Progenitor cell of endocrine pancreas (in vitro differentiated cells): ENCODE measurements around the gene CNTLN. TPM values are rescaled to one million over a fixed set of nuclear protein-coding genes. Genes with fewer than 3 reads are reported as not detected.
"Not testable (repeated sequence)": the region's sequence is repeated elsewhere in the genome, so short reads cannot be mapped to it uniquely, and the experiment has no call there.

Source experiments
- DNase-seq: peaks from one replicate; pipeline ENCODE4 v3.0.0; 2021; ENCODE audit warnings: low spot score; ENCODE audit not compliant: unreplicated experiment
- H3K27ac Mint-ChIP-seq: 2 replicates; pipeline ENCODE4 v1.8.0; 2021; ENCODE audit warnings: mild to moderate bottlenecking, moderate library complexity, mixed read lengths
- H3K27me3 Mint-ChIP-seq: 2 replicates; pipeline ENCODE4 v1.8.0; 2021; ENCODE audit warnings: mixed read lengths
- H3K36me3 Mint-ChIP-seq: 2 replicates; pipeline ENCODE4 v1.8.0; 2022; ENCODE audit warnings: mixed read lengths; ENCODE audit not compliant: insufficient read depth
- H3K4me1 Mint-ChIP-seq: 2 replicates; pipeline ENCODE4 v1.8.0; 2021; ENCODE audit warnings: low read depth, mixed read lengths
- H3K4me3 Mint-ChIP-seq: 2 replicates; pipeline ENCODE4 v1.8.0; 2021; ENCODE audit warnings: low read depth, mild to moderate bottlenecking, moderate library complexity, mixed read lengths
- H3K9me3 Mint-ChIP-seq: 2 replicates; pipeline ENCODE4 v1.8.0; 2021; ENCODE audit warnings: low read depth, mixed read lengths
- total RNA-seq: library from RNA; stranded (reverse); gene quantifications from 2 replicates; pipeline ENCODE4 v1.2.1, GENCODE V29; 2021
- TF ChIP-seq, protein P1 (sequence below): fragments of 200-600 bp; sonication (generic); IDR thresholded peaks from one replicate; pipeline ENCODE4 v1.5.0; 2021; ENCODE audit warnings: antibody characterized with exemption, mild to moderate bottlenecking; ENCODE audit not compliant: unreplicated experiment

The CNTLN gene
- total RNA-seq, 1 donor from 2014 or later: 7.8 TPM

- no peak for DNase-seq
- Mint-ChIP-seq H3K4me1 (peaks cover 14% of the 10 kb centered on the region), H3K9me3 (no peaks in the 10 kb centered on the region), H3K36me3 (no peaks in the 10 kb centered on the region), H3K4me3 (peak overlapping the region; percentile 22), H3K27ac (peak overlapping the region; percentile 83), H3K27me3 (peaks cover 6% of the 10 kb centered on the region)
- TF ChIP-seq, protein P1, sequence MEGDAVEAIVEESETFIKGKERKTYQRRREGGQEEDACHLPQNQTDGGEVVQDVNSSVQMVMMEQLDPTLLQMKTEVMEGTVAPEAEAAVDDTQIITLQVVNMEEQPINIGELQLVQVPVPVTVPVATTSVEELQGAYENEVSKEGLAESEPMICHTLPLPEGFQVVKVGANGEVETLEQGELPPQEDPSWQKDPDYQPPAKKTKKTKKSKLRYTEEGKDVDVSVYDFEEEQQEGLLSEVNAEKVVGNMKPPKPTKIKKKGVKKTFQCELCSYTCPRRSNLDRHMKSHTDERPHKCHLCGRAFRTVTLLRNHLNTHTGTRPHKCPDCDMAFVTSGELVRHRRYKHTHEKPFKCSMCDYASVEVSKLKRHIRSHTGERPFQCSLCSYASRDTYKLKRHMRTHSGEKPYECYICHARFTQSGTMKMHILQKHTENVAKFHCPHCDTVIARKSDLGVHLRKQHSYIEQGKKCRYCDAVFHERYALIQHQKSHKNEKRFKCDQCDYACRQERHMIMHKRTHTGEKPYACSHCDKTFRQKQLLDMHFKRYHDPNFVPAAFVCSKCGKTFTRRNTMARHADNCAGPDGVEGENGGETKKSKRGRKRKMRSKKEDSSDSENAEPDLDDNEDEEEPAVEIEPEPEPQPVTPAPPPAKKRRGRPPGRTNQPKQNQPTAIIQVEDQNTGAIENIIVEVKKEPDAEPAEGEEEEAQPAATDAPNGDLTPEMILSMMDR: peak; percentile 33
These were observed 385.6 kb downstream of the CNTLN start for GRCh38 chr9:17520268-17521064.

DNA sequence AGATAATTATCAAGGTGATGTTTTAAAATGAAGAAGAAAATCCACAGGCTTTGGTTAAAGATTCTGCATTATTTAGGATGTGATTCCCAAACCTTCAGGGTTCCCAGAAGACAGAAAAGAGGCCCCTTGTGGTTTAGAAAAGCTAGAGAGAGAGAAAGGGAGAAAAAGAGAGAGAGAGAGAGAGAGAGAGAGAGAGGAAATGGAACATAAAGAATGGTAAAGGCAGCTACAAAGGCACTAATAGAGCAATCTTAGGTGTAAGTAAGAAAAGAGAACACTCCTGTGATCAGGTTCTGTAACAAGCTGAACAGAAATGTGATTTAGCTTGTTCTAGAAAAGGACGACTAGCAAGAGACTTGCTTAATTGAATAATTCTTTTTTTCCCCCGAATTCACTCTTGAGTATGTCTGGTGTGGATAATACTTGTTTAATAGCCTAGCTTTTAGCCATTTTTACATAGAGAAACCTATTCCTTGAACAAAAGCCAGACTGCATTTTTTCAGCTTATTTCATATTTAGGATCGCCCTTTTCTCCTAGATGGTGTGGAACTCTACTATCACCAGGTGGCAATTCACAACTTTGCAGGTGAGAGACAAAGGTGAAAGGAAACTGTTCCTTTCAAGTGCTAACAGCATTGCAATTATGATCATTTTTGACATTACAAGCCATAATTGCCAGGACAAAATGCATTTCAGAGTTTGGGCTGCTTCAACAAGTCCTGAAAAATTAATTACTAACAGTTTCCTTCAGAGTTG, 386.4 kb downstream of the CNTLN start:
- Mint-ChIP-seq H3K4me1 (peaks cover 14% of the 10 kb centered on the region), H3K36me3 (no peaks in the 10 kb centered on the region), H3K27me3 (no peaks in the 10 kb centered on the region), H3K27ac (no peak overlapping the region), H3K4me3 (no peak overlapping the region), H3K9me3 (no peaks in the 10 kb centered on the region)
- no peak for DNase-seq
- TF ChIP-seq, protein P1: no peak

- H3K27ac Mint-ChIP-seq, H3K4me1 Mint-ChIP-seq, DNase-seq, H3K9me3 Mint-ChIP-seq, H3K36me3 Mint-ChIP-seq, H3K27me3 Mint-ChIP-seq, H3K4me3 Mint-ChIP-seq: not testable (repeated sequence)
These were observed 391.9 kb downstream of the CNTLN start for GRCh38 chr9:17526726-17527125.

GRCh38 chr9:17528859-17529258, 394.0 kb downstream of the CNTLN start:
- no peaks in the 10 kb centered on the region for H3K4me1 Mint-ChIP-seq
- H3K27me3 Mint-ChIP-seq: peaks cover 3% of the 10 kb centered on the region
- DNase-seq: no peak
- H3K4me3 Mint-ChIP-seq: no peak overlapping the region
- TF ChIP-seq, protein P1: peak; percentile 60
- no peaks in the 10 kb centered on the region for H3K36me3 Mint-ChIP-seq
- H3K9me3 Mint-ChIP-seq: no peaks in the 10 kb centered on the region
- H3K27ac Mint-ChIP-seq: no peak overlapping the region

DNA sequence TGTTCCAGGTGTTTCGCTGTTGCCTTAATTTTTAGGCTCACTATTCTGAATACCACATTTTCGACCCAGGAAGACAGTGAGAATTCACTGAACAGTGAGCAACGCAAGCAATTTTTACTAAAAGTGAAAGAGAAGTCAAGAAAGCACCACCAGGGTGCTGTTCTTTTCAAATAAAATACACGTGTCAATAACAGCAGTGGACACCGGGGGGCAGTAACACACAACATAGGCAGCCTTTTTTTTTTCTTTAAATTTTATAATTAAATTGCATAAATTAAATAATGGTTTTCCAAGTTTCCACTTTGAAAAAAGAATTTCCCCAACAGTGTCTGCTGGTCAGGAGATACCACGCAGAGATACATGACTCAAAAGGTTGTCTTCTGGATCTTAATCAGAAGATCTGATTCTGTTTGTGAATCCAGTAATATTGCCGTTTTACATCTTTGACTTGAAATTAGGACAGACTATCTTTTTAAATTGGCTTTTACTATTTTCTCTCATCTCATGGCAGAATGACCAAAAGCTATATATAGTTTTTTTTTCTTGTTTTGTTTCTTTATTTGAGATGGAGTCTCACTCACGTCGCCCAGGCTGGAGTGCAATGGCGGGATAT, 396.9 kb downstream of the CNTLN start:
- TF ChIP-seq, protein P1: peak; percentile 93
- H3K27ac Mint-ChIP-seq: no peak overlapping the region
- DNase-seq: no peak
- H3K27me3 Mint-ChIP-seq: peaks cover 3% of the 10 kb centered on the region
- no peaks in the 10 kb centered on the region for H3K4me1 Mint-ChIP-seq
- H3K36me3 Mint-ChIP-seq: no peaks in the 10 kb centered on the region
- H3K4me3 Mint-ChIP-seq: no peak overlapping the region
- no peaks in the 10 kb centered on the region for H3K9me3 Mint-ChIP-seq
